Stimulated activated CD8-positive, alpha-beta memory T cell treated with anti-CD3 and anti-CD28 coated beads, Interleukin-7, amount 100 ng/mL, for 1 hour (primary cell): ENCODE measurements around the gene GHRL.

Experiments
- DNase-seq, 2 donors: peaks; one replicate each; pipeline ENCODE4 v3.0.0-alpha.2; 2020; ENCODE audit warnings: low read depth in 2 of 2

The GHRL gene, protein sequence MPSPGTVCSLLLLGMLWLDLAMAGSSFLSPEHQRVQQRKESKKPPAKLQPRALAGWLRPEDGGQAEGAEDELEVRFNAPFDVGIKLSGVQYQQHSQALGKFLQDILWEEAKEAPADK

DNA sequence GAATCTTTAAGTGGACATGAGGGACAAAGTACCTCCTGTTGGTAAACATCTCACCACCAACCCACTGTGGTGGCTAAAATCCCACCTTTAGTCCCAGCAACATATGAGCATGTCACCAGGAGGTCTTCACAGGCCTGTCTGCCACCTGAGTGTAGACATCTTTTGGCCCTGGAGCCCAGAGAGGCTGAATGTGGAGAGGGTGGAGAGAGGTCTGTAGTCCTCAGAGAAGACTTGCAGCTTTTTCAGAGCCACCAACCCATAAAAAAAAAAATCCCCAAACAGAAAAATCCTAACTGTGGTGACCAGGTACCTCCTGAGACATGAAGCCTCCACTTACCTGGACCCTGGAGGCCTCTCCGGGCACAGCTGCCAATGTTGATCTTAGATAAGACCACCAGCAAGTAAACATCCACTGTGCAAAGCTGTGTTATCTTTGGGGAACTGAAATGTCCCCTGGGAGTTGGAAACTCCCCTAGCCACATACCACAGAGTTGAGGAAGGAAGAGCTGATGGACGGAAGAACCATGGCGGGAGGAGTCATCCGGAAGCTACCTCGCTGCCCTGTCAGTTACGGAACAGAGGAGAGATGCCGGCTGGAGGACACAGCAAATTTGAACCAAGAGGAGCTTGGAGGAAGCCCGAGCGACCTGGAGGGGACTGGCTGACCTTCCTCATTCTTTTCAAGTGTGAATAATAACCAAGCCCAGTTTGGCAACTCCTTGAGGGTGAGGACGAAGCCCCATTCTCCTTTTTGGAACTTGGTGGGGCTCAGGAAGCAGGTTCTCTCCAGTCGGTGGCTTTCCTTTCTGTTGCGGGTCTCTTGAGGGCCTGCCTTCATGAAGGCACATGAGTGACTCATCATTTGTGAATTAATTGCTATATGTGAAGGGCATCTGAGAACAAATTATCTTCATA, at the start of gene GHRL:
TSS of gene GHRL (minus strand) at position 443 of the 915 bp plus-strand sequence. CDS start 2,767 bp downstream, outside the sequence.
- no peak for DNase-seq

DNA sequence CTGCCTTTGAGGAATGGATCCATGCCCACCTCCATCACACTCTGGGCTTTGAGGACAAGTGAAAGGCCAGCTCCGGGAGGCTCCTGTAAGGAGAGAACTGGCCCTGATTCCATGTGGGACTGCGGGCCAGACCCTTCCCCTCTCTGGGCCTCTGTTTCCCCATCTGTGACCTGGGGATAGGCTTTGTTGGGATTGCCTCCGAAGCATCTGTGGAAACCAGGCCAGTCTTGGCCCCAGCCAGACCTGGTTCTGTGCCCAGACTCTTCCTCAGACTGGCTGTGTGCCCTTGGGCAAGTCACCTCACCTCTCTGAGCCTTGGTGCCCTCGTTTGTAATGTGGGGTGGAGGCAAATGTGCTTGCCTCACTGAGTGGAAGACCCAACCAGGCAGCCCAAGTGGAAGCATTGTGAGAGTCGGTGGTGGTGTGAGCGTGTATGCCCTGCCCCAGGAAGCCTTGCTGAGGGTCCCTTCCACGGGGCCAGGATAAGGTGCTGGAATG, 49.2 kb upstream of the GHRL start:
- DNase-seq: no peak

DNA sequence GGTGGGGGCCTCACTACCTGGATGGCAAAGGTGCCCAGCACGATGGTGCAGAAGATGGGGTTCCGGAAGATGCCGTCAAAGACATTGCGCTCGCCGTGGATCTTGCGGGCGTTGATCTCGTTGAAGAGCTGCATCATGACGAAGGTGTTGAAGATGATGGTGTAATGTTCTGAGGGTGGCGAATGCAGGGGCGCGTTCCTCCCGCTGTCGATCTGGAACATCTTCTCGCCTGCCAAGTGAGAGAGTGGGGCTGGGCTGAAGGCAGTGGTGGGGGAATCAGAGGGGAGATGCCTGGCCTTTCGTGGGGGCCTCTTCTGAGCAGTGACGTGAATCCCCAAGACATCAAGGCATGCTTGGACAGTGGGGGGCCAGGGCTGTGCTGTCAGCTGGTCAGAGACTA, 47.7 kb upstream of the GHRL start:
- DNase-seq: no peak

DNA sequence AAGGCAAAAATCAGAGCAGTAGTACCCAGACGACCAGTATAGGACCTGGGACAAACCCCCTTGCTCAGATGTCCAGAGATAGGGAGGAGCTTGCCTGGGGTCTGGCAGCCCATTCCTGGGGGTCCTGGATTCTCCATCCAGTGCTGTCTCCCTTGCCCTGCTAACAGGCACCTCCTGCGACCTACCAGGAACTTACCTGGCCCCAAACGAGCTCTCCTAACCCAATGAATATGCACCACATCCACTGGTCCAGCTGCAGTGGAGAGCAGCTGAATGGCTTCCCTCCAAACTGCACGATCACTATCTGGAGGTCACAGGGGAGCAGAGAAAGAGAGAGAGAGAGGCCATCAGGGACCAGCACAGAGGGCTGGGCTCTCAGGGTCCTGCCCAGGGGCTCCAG, 47.3 kb upstream of the GHRL start:
- no peak for DNase-seq

DNA sequence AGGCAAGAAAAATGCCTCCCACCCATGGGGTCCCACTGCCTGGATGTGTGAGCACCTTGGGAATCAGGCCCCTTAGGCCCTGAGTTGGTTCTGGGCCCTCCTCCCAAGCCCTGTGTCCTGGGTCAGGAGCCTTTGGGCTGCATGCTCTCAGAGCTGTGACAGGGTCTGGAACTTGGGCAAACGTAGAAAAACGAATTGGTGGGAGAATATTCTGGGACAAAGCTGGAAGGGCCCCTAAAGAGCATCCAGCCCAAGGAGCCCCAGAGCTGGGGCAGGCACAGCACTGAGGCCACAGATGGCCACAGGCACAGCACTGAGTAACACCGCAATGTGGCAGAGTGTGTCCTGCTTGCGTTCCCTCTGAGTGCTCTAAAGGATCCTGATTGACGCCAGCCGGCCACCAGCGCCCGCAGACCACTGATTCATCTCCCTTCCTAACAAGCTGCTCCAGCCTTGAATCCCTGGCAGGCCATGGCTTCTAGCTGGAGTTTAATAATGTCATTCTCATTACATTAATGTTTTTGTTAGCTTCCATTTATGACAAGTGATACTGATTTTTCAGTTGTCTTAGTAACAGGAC, 46.7 kb upstream of the GHRL start:
- DNase-seq: no peak

DNA sequence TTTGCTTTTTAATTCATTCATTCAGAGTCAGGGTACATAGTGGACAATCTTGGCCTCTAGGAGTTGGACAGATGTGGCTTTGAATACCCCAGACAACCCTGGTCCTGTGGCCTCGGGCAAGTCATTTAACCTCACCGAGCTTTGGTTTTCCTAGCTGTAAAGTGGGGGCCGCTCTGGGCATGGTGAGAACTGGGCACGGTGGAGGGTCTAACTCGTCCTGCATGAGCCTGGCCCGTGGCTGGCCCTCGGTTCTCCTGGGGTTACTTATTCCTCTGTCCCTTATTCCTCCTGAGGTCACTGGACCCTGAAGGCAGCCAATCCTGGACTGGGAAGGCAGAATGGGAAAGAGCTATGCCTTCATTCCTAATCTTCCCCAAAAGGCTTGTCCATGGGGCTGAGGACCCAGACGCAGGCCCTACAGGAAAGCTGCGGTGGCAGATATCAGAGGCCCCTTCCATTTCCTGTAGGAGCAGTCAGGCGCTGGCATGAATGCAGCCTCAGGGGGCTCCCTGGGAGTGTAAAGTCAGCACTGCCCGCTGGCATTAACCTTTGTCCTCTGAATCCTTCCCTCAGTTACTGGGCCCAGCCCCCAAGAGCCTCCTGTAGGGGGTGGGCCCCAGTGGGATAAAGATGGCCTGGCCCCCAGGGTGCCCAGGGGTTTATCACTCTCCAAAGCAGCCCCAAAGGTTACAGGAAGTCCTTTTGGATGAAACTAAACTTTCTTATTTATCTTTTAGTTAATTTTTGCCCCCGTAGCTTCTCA, 46.0 kb upstream of the GHRL start:
- no peak for DNase-seq

DNA sequence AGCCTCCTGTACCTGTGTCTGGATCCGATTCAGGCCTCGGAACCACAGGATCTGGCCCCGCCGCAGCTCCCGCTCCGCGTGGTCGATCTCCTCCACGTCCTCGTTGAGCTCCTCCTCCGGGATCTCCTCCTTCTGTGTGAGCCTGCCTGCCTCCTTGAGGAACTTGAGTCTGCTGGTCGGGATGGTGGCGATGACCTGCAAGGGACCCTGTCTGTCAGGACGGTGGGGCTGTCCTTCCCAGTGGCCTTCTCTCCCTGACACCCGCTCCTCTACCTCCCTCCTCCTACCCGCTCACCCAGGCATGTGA, 45.4 kb upstream of the GHRL start:
- no peak for DNase-seq

DNA sequence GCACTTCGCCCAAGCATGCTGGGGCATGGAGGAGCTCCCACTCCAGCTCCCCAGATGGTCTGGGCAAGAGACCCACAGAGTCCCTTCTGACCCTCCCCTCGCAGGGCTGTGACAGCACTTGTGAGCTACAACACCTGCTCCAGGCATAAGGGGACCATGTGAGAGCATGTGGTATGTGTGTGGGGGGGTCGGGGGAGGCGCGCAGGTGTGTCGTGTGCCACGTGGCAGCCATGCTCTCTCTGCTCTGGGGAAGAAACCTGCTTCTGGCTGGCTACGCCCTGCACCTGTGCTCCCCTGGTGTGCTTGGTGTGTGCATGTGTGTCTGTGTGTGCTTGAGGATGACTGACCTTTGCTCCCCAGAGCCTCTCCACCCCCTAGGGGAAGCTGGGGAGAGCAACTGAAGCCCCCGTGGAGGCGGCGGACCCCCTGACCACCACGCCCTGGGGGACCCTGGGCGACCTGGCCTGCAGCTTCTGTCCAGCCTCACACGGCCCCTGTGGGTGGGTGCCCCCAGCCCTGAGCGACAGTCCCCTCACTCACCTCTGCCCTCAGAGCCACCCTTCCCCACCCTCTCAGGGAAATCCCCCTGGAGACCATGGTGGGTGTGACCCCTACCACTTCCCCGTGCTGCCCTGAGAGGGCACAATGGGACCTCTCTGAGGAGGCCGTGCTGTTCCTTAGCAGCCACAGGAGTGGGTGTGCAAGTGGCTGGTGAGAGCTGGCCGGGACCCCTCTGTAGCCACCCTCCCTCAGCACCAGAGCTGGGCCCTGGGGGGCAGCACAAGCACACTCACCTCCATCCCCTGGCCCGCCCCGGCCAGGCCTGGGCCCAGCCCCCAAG, 44.8 kb upstream of the GHRL start:
- DNase-seq: no peak

DNA sequence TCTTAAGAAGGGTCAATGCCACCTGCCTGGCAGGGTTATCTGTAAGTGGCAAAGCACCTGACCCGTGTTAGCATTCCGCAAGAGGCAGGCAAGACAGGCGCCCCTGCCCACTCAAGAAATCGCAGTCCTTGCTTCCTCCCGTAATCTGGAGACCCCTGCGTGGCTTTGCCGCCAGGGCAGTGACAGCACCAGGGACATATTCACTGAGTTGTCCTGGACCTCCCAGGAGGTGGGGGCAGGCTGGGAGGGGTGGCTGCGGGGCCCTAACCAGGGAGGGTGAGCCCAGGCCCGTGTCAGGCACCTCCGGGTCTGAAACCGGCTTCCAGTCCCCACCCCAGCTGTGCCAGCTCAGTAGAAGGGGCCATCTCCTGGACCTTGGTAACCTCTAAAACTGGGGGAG, 44.0 kb upstream of the GHRL start:
- no peak for DNase-seq

DNA sequence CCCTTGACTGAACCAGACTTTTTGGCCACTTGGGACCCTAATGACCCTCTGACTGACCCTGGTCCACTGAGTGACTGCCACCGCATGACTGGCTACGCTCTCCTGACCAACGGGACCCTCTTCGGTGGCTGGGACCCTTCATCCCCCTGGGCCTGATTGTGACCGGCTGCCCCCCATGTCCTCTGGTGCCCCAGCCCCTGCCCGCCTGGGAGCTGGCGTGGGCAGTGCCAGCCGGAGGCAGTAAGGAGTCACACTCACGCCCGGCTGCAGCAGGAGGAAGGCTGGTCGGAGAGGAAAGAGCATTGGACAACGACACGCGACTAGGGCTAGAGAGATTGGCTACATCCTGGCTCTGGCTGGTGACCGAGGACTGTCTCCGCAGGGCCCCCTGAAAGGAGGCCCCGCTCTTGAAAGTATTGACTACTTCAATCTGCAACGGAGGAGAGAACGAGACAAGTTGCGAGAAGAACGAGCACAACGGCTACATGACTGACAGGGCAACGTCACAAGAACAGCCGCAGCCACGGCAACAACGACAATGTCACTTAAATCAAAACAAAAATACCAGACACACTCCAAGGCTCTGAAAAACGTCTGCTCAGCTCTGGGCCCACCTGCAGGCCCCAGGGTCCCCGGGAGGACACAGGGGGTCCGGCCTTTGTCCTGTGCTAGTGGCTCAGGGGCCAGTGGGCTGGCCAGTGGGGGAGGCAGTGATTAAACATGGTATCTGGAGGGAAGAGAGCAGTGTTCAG, 43.3 kb upstream of the GHRL start:
- DNase-seq: no peak

DNA sequence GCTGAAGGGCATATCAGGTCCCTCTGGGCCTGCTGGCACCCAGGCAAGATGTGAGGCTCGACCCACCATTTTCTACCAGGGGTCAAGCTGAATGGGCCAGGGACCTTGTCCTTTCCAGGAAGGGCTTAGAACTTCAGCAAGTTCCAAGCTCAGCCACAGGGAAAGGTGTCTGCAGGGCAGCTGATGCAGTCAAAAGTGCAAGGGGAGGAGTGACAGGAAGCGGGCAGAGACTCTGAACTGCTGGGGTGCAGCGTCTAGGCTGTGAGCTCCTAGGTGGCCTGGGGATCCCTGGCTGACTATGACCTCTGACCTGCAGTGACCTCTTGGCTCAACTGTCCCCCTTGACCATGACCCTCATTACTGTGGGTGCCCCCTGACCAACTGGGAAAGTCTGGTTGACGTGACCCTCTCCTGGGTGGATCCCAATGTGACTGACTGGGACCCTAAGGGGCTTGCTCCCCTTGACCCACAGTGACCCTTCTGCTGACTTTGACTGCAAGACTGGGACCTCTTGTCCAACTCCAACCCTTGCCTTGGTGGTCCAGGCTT, 42.5 kb upstream of the GHRL start:
- DNase-seq: no peak

DNA sequence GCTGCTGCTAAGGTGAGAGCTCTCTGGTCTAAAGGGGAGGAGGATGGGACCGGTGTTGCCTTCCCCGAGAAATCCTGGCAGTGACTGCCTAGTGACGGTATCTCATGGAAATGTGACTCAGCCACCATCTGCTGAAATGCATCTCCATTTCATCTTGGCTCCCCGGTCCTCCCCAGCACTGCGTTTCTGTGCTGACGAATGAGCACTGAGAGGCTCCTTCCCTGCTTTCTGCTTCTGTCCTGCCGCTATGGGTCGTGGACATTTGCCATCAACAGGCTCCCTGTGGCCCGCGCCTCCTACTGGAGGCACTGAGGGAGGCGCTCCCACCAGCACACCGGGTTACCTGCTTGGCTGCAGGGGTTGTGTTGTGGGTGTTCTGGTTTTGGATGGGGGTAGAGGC, 41.7 kb upstream of the GHRL start:
- no peak for DNase-seq

DNA sequence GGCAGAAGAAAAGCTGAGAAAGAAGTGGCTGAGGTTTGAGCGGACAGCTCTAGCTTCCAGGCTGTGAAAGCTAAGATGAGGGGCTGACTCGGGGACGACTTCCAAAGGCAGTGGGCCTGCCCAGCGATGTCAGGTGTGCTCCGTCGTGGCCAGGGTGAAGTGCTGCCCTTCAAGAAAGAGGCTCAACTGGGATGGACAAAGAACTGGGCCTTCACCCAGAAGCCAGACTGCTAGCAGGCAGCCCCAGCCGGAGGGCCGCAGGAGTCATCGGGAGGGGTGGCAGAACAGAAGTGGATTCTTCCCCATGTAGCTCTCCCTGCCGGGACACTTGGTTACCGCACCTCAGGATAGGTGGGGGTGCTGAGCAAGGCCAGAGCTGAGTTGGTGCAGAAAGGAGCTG, 41.3 kb upstream of the GHRL start:
- DNase-seq: no peak

DNA sequence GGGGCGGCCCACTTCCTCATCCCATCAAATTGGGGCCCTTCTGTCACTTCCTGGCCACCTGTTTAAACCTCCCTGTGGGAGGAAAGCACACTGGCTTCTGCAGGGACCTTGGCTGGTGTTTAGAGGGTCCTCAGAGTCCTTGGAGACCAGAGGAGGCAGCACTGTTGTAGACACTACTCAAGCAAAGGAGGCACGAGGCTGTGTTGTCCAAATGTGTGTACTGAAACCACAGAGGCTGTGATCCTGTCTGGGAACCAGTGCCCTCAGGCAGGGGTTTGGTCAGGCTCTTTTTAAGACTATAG, 40.6 kb upstream of the GHRL start:
- no peak for DNase-seq

DNA sequence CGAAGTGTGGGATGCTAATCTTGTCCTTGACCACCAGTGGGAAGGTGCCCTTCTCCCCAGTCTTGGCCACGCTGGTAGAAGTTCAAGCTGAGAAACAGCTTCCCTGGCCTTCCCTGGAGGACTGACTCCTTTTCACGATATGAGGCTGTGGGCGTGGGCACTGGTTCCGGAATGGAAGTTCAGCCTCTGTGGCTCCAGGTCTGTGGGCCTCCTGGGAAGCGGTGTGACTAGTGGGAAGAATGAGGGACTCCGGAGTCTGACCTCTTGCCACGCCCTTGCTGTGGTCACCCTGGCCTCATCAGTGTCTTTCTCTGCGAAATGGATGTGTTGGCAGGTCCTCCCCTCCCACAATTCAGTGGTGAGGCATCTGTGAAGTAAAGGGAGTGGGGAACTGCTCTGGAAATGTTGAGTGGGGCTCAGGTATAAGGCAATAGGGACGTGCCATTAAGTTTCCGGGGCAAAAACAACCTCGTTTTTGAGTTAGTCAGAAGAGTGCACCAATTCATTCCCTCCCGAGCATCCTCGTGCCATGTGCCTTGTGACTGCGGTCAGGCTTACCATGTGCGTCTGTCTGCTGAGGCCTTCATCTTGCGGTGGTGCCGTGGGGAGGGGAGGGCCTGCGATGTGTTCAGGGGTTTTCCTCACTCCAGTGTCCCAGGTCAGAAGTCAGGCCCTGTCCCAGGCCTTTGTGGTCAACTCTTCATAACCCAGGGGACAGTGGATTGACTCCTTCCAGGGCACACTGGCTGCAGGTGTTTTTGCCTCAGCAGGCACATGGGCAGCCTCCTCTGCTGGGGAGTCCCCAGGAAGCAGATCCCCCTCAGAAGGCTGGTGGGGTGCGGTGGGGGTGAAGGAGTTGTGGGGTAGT, 40.0 kb upstream of the GHRL start:
- no peak for DNase-seq

DNA sequence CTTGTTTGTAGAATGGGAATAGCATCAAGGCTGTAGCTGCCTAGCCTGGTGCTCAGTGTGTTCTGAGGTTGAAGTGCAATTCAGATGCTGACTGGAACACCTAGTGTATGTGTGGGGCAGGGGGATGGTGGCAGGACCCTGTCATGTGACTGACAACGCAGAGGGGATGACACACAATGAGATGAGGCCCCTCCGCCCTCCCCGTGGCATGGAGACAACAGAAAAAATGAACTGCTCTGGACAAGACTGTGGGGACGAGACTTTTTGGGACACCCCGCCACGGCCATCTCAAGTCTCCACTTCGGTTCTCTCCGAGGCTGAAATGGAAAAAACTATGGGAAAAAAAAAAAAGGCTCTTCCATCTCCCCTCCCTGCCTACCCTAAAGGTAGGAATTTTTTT, 38.6 kb upstream of the GHRL start:
- DNase-seq: no peak

DNA sequence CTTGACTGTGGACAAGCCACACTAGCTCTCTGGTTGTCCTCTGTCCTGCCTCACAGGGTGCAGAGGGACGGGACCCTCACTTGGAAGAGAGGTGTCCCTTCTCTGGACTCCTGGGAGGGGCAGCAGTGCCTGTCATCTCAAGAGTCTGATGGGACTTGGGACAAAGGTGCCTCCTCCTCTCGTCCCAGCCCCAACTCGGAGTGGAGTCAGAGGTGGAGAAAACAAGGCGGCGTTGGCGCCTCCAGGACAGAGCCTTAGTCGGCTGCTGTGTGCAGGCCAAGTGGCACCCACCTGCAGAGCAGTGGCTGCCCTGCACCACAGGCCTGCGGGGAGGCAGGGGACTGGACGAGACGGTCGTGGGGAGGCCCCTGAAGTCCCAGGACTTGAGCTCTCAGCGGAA, 37.6 kb upstream of the GHRL start:
- DNase-seq: no peak

DNA sequence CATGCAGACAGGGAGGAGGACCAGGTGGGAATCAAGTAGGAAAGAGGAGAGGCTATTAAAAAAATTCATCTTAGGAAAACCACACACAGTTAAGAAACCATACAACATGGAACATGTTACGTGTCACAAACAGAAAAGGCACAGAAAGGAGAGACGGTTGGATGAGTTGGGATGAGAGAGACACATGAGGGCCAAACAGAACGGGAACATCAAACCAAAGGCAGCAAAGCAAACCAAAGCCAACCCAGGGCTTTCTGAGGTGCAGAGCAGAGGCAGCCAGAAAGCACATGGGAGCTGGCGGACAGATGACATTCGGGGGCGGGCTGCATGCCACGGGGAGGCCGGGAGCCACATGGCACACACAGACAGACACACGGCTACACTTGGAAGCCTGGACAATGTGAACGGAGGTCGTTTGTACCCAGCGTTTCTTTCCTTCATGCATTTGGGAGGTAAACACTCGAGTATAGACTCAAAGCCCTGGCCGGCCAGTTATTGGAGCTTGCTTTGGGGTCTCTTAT, 36.8 kb upstream of the GHRL start:
- DNase-seq: no peak

DNA sequence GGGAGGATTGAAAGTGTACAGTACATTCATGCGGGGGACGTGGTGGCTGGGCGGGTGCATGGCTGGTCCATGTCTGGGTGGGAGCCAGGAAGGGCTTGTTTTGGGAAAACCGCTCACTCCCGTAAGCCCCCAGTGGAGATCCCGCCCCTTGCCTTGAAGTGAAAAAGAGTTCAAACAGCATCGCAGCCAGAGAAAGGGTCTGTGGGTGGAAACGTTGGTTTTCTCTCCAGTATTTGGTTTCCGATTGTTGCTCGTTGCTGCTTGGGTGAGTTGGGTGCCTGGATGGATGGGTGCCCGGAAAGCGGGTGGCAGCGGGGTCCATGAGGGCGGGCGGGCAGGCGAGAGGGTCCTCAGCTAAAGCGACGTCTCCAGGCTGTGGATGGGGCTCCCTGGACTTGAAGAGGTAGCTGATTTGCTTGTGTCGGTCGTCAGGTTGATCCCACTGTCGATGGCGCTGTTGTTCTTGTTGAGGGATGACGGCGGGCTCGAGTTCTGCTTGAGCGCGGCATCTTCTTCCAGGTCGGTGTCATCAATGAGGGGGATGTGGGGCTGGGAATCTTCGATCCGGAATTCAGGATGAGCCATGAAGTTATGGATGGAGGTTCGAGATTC, 35.8 kb upstream of the GHRL start:
- no peak for DNase-seq
